Measurements from ENCODE around the gene GFRA1.

The GFRA1 gene

GRCh38 chr10:116183733-116184511 is 89.1 kb downstream of the GFRA1 start:
- no peaks in the 10 kb centered on the region for H3K27me3 ChIP-seq
- no peak for TF ChIP-seq CTCF (IDR thresholded peaks at IDR 0.05; ENCODE audit: low read depth, low read length)
- no peak for DNase-seq
- no peaks in the 10 kb centered on the region for H3K4me1 ChIP-seq
- H3K36me3 ChIP-seq = no peaks in the 10 kb centered on the region
- H3K9me3 ChIP-seq = no peaks in the 10 kb centered on the region
- no peak overlapping the region for H3K4me3 ChIP-seq (ENCODE audit: low read depth, low read length)

DNA sequence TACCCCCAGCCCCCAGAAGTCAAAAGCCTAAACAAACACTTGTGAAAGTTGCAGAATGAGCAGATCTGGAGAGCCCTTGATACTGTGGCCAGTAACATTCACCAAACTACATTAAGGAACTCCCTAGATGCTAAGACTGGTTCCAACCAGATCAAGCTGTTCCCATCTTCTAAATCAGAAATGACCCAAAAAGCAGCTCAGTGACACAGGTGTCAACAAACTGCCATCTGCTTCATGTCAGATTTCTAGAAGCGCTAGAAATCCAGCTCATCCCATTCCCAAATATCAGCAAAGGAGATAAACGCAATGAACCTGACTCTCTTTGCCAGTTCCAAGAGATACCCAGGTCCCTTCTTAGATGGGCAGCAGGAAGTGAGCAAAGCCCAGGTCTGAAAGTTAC is 90.6 kb downstream of the GFRA1 start:
- no peak for TF ChIP-seq CTCF (IDR thresholded peaks at IDR 0.05; ENCODE audit: low read depth, low read length)
- H3K4me1 ChIP-seq = no peaks in the 10 kb centered on the region
- no peak overlapping the region for H3K4me3 ChIP-seq (ENCODE audit: low read depth, low read length)
- DNase-seq = no peak
- no peaks in the 10 kb centered on the region for H3K27me3 ChIP-seq
- H3K9me3 ChIP-seq = no peaks in the 10 kb centered on the region
- no peaks in the 10 kb centered on the region for H3K36me3 ChIP-seq

- H3K36me3 ChIP-seq = no peaks in the 10 kb centered on the region
- H3K4me1 ChIP-seq = no peaks in the 10 kb centered on the region
- no peaks in the 10 kb centered on the region for H3K27me3 ChIP-seq
- H3K9me3 ChIP-seq = no peaks in the 10 kb centered on the region
- no peak for TF ChIP-seq CTCF (IDR thresholded peaks at IDR 0.05; ENCODE audit: low read depth, low read length)
- H3K4me3 ChIP-seq (ENCODE audit: low read depth, low read length) = no peak overlapping the region
- no peak for DNase-seq
Observed at GRCh38 chr10:116178086-116178605, 94.9 kb downstream of the GFRA1 start.

DNA sequence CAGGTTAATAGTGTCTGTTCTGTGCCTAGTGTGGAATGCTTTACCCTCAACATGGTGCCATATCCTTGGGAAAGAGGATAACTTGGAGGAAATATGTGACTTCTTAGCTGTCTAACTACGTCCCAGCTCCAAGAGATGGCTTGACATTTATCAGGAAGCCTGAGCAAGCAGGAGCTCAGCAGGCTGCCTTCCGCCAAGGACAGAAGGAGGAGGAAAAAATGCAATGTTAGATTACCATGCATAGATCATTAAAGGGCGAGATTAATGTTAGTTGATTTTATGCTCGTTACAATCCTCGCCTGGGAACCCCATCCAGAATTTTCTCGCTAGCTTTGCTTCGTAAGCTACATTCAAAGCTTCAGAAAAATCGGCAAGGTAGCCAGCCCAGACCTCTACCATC is 97.8 kb downstream of the GFRA1 start:
- Histone ChIP-seq H3K36me3 (no peaks in the 10 kb centered on the region), H3K27me3 (no peaks in the 10 kb centered on the region), H3K4me1 (no peaks in the 10 kb centered on the region), H3K9me3 (no peaks in the 10 kb centered on the region), H3K4me3 (ENCODE audit: low read depth, low read length) (no peak overlapping the region)
- DNase-seq = no peak
- no peak for TF ChIP-seq CTCF (IDR thresholded peaks at IDR 0.05; ENCODE audit: low read depth, low read length)

DNA sequence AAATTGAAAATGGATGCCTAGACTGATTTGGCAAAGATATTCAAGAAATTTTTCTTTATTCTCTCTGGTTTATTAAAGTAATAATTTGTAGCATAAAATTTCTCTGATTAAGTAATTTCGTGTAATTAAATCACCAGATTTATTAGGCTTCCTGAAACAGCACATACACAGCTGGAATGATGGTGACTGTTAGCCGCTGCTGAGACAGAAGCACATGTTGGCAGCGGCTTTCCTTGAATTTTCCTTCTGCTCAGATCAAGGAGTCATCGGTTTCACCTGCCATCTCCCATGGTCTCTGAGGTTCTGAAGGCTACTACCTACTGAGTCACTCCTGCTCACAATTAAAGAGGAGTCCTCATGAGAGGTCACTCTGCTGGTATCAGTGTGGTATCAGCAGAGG is 101.5 kb downstream of the GFRA1 start:
- TF ChIP-seq CTCF (IDR thresholded peaks at IDR 0.05; ENCODE audit: low read depth, low read length) = no peak

GRCh38 chr10:116170815-116171250 is 102.2 kb downstream of the GFRA1 start:
- no peaks in the 10 kb centered on the region for H3K9me3 ChIP-seq
- no peaks in the 10 kb centered on the region for H3K27me3 ChIP-seq
- H3K4me3 ChIP-seq (ENCODE audit: low read depth, low read length) = no peak overlapping the region
- H3K4me1 ChIP-seq = no peaks in the 10 kb centered on the region
- no peak for DNase-seq
- no peak for TF ChIP-seq CTCF (IDR thresholded peaks at IDR 0.05; ENCODE audit: low read depth, low read length)
- H3K36me3 ChIP-seq = no peaks in the 10 kb centered on the region

More for the DNA sequence above, 101.5 kb downstream of the GFRA1 start:
- H3K4me3 ChIP-seq (ENCODE audit: low read depth, low read length) = no peak overlapping the region
- no peaks in the 10 kb centered on the region for H3K4me1 ChIP-seq
- no peak for DNase-seq
- no peaks in the 10 kb centered on the region for H3K27me3 ChIP-seq
- H3K9me3 ChIP-seq = no peaks in the 10 kb centered on the region
- H3K36me3 ChIP-seq = no peaks in the 10 kb centered on the region

Measured in BE2C (cell line).